SK-N-SH (cell line): Measurements from ENCODE around the gene FOCAD.

Experiments
- NRF1 ChIP-seq: IDR thresholded peaks from 2 replicates; pipeline ENCODE4 v1.6.1; 2012; ENCODE audit warnings: low read depth, mild to moderate bottlenecking, low read length
- POLR2AphosphoS5 ChIP-seq: IDR thresholded peaks from 2 replicates; pipeline ENCODE4 v1.6.1; 2012; ENCODE audit warnings: low read depth, low read length
- RAD21 ChIP-seq: IDR thresholded peaks from 2 replicates; pipeline ENCODE4 v1.6.1; 2012; ENCODE audit warnings: mild to moderate bottlenecking, low read length
- TEAD4 ChIP-seq: IDR thresholded peaks from 2 replicates; pipeline ENCODE4 v1.4.0; 2012; ENCODE audit warnings: mild to moderate bottlenecking, borderline replicate concordance; ENCODE audit not compliant: insufficient read depth
- YY1 ChIP-seq: IDR thresholded peaks from 2 replicates; pipeline ENCODE4 v1.4.0; 2012; ENCODE audit warnings: low read depth, mild to moderate bottlenecking
- TF ChIP-seq, protein P1 (sequence below): fragments of 200-600 bp; sonication (generic); IDR thresholded peaks from 2 replicates; pipeline ENCODE4 v1.6.1; 2017; ENCODE audit warnings: antibody characterized with exemption, mild to moderate bottlenecking, moderate library complexity

DNA sequence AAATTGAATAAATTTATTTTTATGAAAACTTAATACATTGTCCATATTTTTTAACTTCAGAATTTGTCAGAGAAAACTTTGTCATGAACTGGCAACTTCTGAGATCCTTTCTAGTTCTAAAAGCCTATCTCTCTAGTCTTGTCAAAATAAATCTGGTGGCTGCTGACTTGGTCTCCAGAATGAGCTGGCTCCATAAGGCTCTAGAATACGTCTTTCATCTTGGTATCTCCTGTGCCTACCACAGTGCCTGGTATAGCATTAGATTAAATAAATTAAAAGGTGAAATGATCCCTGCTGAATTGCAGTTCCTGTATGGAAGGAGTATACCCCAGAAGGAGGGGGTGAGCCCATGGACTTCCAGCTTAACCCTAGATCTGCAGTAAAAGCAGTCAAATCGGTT, 2.6 kb upstream of the FOCAD start:
- TF ChIP-seq NRF1 (no peak), TEAD4 (no peak), YY1 (no peak), POLR2AphosphoS5 (no peak), RAD21 (no peak)
- TF ChIP-seq, protein P1, sequence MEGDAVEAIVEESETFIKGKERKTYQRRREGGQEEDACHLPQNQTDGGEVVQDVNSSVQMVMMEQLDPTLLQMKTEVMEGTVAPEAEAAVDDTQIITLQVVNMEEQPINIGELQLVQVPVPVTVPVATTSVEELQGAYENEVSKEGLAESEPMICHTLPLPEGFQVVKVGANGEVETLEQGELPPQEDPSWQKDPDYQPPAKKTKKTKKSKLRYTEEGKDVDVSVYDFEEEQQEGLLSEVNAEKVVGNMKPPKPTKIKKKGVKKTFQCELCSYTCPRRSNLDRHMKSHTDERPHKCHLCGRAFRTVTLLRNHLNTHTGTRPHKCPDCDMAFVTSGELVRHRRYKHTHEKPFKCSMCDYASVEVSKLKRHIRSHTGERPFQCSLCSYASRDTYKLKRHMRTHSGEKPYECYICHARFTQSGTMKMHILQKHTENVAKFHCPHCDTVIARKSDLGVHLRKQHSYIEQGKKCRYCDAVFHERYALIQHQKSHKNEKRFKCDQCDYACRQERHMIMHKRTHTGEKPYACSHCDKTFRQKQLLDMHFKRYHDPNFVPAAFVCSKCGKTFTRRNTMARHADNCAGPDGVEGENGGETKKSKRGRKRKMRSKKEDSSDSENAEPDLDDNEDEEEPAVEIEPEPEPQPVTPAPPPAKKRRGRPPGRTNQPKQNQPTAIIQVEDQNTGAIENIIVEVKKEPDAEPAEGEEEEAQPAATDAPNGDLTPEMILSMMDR = no peak
